Ascending aorta (tissue), 2 donors: ENCODE measurements around the gene NOL4L. TPM values are rescaled to one million over a fixed set of nuclear protein-coding genes. Genes with fewer than 3 reads are reported as not detected.

ENCODE experiments used
- DNase-seq, 2 donors: peaks; one replicate each; pipeline ENCODE4 v3.0.0-alpha.2; 2019; ENCODE audit warnings: low spot score in 2 of 2
- H3K27ac ChIP-seq, 2 donors: fragments of 200-600 bp; sonication (generic); one replicate each; pipeline ENCODE4 v1.5.1; 2016 to 2017; ENCODE audit warnings: mild to moderate bottlenecking in 1 of 2
- H3K27me3 ChIP-seq: fragments of 200-600 bp; sonication (generic); one replicate; pipeline ENCODE4 v1.5.1; 2017
- H3K36me3 ChIP-seq, 2 donors: fragments of 200-600 bp; sonication (generic); one replicate each; pipeline ENCODE4 v1.5.1; 2016
- H3K4me1 ChIP-seq, 2 donors: fragments of 200-600 bp; sonication (generic); one replicate each; pipeline ENCODE4 v1.5.1; 2016 to 2017; ENCODE audit warnings: mild to moderate bottlenecking in 1 of 2
- H3K4me3 ChIP-seq, 2 donors: fragments of 200-600 bp; sonication (generic); one replicate each; pipeline ENCODE4 v1.5.1; 2016 to 2017; ENCODE audit warnings: mild to moderate bottlenecking in 1 of 2
- H3K9me3 ChIP-seq, 2 donors: fragments of 200-600 bp; sonication (generic); one replicate each; pipeline ENCODE4 v1.5.1; 2016
- CTCF ChIP-seq, 3 experiments: fragments of 200-600 bp in 2 of 3; fragments of 450-650 bp in 1 of 3; sonication (generic) in 2 of 3; IDR thresholded peaks; one replicate each; pipeline ENCODE4 v1.5.1; 2016 to 2019; ENCODE audit warnings: antibody characterized with exemption in 3 of 3, mild to moderate bottlenecking in 1 of 3, moderate library complexity in 1 of 3
- intact Hi-C: fragments of 100-400 bp; cut with DNase I; formaldehyde crosslinking; loops from one replicate; pipeline ENCODE4 v1.15.1; 2023
- total RNA-seq: library from RNA; depleted of rRNA; stranded (reverse); fragments of >200 nt; gene quantifications from one replicate; pipeline ENCODE4 v1.1.0, GENCODE V29; 2016

NOL4L gene
- total RNA-seq, 1 donor from 2014 or later, result 19.8 TPM

GRCh38 chr20:32522526-32522775, 62.7 kb downstream of the NOL4L start:
- Histone ChIP-seq H3K4me3 (no peak overlapping the region), H3K27me3 (no peaks in the 10 kb centered on the region), H3K4me1 (no peaks in the 10 kb centered on the region), H3K27ac (no peak overlapping the region), H3K36me3 (no peaks in the 10 kb centered on the region), H3K9me3 (no peaks in the 10 kb centered on the region)
- intact Hi-C loops, result loop anchor here (5.0 kb wide), 1 partner anchor 255 kb away; no protein-coding TSS in a partner anchor
- no peak for TF ChIP-seq CTCF (IDR thresholded peaks at IDR 0.05)
- no peak for DNase-seq

GRCh38 chr20:32521780-32522525, 63.2 kb downstream of the NOL4L start:
- DNase-seq, result no peak
- TF ChIP-seq CTCF (IDR thresholded peaks at IDR 0.05), result peak; percentile 67 to 81 (median 81)
- no peaks in the 10 kb centered on the region for H3K27me3 ChIP-seq
- intact Hi-C loops, result loop anchor here (1.0 to 5.0 kb wide), 2 partner anchors 131 to 255 kb away; no protein-coding TSS in a partner anchor
- H3K4me1 ChIP-seq, result no peaks in the 10 kb centered on the region
- no peak overlapping the region for H3K4me3 ChIP-seq
- no peaks in the 10 kb centered on the region for H3K9me3 ChIP-seq
- H3K36me3 ChIP-seq, result no peaks in the 10 kb centered on the region
- no peak overlapping the region for H3K27ac ChIP-seq

DNA sequence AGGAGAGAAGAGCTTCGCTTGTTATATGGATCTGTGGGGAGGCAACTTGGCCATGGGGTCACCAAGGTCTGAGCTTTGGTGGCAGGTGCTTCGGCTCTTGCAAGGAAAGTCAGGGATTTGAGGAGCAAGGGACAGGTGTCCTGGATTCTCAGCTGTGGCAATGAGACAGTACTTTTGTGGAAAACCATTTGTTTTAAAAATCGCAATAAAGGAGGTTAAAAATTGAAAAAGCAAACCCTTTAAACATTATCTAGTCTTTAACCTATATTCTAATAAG, 64.3 kb downstream of the NOL4L start:
- TF ChIP-seq CTCF (IDR thresholded peaks at IDR 0.05), result no peak
- Histone ChIP-seq H3K27ac (no peak overlapping the region), H3K9me3 (no peaks in the 10 kb centered on the region), H3K27me3 (no peaks in the 10 kb centered on the region), H3K4me1 (no peaks in the 10 kb centered on the region), H3K4me3 (no peak overlapping the region), H3K36me3 (no peaks in the 10 kb centered on the region)
- intact Hi-C loops, result loop anchor here (1.0 to 5.0 kb wide), 2 partner anchors 132 to 256 kb away; no protein-coding TSS in a partner anchor
- no peak for DNase-seq

DNA sequence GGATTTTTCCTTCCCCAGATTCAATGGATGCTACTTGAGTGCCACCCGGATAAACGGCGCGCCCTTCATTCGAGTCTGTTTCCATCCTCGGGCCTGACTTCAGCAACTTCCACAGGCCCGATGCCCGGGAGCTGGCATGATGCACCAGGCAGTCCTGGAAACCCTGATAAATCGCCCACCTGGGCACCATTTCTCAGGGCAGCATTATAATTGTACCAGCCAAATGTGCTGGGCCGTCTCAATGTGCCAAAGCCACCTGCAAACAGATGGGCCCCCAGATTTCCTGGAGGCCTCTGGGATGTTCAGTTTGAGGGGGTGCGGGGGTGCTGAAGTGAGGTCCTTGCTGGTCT, 65.8 kb downstream of the NOL4L start:
- TF ChIP-seq CTCF (IDR thresholded peaks at IDR 0.05), result no peak
- Histone ChIP-seq H3K9me3 (no peaks in the 10 kb centered on the region), H3K4me3 (no peak overlapping the region), H3K36me3 (no peaks in the 10 kb centered on the region), H3K27ac (no peak overlapping the region), H3K27me3 (no peaks in the 10 kb centered on the region), H3K4me1 (no peaks in the 10 kb centered on the region)
- intact Hi-C loops, result no loop called here
- no peak for DNase-seq

DNA sequence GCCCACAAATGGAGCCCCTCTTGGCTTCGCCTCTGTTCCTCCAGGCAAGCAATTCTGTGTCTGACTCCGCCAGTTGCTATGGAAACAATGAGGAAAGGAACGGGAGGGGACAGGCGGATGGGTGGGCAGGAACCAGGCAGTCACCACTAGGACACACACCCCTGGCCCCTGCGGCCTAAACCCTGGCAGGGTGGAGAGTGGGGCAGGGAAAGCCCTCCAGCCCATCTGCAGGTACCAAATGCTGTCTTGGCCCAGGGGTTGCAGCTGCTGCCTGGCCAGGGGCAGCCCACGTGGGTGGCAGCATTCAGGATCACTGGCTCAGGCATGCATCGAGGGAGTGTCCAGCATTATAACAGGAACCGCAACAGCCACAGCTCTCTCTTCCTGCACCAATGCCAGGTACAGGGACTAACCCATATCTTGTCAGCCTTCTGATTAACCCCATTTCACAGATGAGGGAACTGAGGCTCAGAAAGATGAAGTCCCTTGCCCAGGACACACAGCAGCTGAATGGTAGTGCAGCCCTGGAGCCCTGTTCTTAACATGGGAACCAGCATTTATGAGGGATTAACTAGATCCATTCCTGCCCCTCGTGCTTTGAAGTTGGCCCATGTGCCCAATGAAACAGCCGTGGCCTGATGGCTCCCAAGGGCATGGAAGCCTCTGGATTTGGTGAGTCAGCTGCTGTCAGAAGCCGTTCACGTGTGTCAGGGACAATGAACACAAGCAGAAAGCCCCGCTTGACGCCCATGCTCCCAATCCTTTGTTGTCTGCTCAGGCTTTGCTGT, 66.3 kb downstream of the NOL4L start:
- Histone ChIP-seq H3K4me3 (no peak overlapping the region), H3K36me3 (no peaks in the 10 kb centered on the region), H3K9me3 (no peaks in the 10 kb centered on the region), H3K27ac (no peak overlapping the region), H3K27me3 (no peaks in the 10 kb centered on the region), H3K4me1 (no peaks in the 10 kb centered on the region)
- no peak for TF ChIP-seq CTCF (IDR thresholded peaks at IDR 0.05)
- intact Hi-C loops, result no loop called here
- no peak for DNase-seq
